Type B pancreatic cell (in vitro differentiated cells): ENCODE data around the gene REEP1. TPM values are rescaled to one million over a fixed set of nuclear protein-coding genes. Genes with fewer than 3 reads are reported as not detected.
"Not testable (repeated sequence)": the region's sequence is repeated elsewhere in the genome, so short reads cannot be mapped to it uniquely, and the experiment has no call there.

Experiments
- DNase-seq: peaks from one replicate; pipeline ENCODE4 v3.0.0; 2021; ENCODE audit warnings: mixed read lengths; ENCODE audit not compliant: unreplicated experiment; ENCODE audit errors: extremely low spot score
- H3K27ac Mint-ChIP-seq: 2 replicates; pipeline ENCODE4 v1.8.0; 2021; ENCODE audit warnings: mild to moderate bottlenecking, mixed read lengths
- H3K27me3 Mint-ChIP-seq: 2 replicates; pipeline ENCODE4 v1.8.0; 2021; ENCODE audit warnings: mixed read lengths
- H3K36me3 Mint-ChIP-seq: 2 replicates; pipeline ENCODE4 v1.8.0; 2021; ENCODE audit warnings: mixed read lengths
- H3K4me1 Mint-ChIP-seq: one replicate; pipeline ENCODE4 v1.8.0; 2021; ENCODE audit warnings: mixed read lengths; ENCODE audit not compliant: unreplicated experiment
- H3K4me3 Mint-ChIP-seq: 2 replicates; pipeline ENCODE4 v1.8.0; 2021; ENCODE audit warnings: mild to moderate bottlenecking, mixed read lengths
- H3K9me3 Mint-ChIP-seq: 2 replicates; pipeline ENCODE4 v1.8.0; 2021; ENCODE audit warnings: mixed read lengths
- total RNA-seq: library from RNA; stranded (reverse); gene quantifications from 2 replicates; pipeline ENCODE4 v1.2.1, GENCODE V29; 2021; ENCODE audit warnings: low replicate concordance
- TF ChIP-seq, protein P1 (sequence below): fragments of 200-600 bp; sonication (generic); conservative IDR thresholded peaks from 2 replicates; pipeline ENCODE4 v1.5.0; 2021; ENCODE audit warnings: antibody characterized with exemption, mild to moderate bottlenecking

The REEP1 gene
- total RNA-seq, 1 donor from 2014 or later = 6.4 TPM

DNA sequence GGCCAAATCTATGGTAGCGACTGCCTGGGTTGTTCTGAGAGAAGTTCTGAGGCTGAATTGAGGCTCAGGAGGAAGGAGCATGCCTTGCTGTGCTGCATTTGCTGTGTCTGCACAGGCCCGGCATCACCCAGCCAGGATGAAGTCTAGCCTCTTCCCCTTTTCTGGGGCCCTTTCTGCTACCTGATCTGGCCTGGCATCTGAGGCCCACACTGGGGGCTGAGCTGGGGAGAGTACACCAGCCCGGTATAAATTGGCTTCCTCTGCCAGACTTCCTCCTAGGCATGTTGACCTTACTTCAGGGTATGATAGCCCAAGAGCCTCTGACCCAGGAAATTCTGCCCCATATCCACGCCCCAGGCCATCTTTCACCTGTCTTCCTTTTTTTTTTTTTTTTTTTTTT lies 108.2 kb downstream of the REEP1 start:
- no peak overlapping the region for H3K27ac Mint-ChIP-seq
- H3K36me3 Mint-ChIP-seq = no peaks in the 10 kb centered on the region
- H3K4me3 Mint-ChIP-seq = no peak overlapping the region
- H3K27me3 Mint-ChIP-seq = no peaks in the 10 kb centered on the region
- no peaks in the 10 kb centered on the region for H3K9me3 Mint-ChIP-seq
- TF ChIP-seq, protein P1, sequence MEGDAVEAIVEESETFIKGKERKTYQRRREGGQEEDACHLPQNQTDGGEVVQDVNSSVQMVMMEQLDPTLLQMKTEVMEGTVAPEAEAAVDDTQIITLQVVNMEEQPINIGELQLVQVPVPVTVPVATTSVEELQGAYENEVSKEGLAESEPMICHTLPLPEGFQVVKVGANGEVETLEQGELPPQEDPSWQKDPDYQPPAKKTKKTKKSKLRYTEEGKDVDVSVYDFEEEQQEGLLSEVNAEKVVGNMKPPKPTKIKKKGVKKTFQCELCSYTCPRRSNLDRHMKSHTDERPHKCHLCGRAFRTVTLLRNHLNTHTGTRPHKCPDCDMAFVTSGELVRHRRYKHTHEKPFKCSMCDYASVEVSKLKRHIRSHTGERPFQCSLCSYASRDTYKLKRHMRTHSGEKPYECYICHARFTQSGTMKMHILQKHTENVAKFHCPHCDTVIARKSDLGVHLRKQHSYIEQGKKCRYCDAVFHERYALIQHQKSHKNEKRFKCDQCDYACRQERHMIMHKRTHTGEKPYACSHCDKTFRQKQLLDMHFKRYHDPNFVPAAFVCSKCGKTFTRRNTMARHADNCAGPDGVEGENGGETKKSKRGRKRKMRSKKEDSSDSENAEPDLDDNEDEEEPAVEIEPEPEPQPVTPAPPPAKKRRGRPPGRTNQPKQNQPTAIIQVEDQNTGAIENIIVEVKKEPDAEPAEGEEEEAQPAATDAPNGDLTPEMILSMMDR = no peak
- DNase-seq = no peak
- peaks cover 23% of the 10 kb centered on the region for H3K4me1 Mint-ChIP-seq

- not testable (repeated sequence) for H3K4me3 Mint-ChIP-seq, H3K9me3 Mint-ChIP-seq, DNase-seq, H3K27ac Mint-ChIP-seq, H3K27me3 Mint-ChIP-seq, H3K36me3 Mint-ChIP-seq
- peaks cover 23% of the 10 kb centered on the region for H3K4me1 Mint-ChIP-seq
Observed at GRCh38 chr2:86228574-86228973, 108.9 kb downstream of the REEP1 start.

DNA sequence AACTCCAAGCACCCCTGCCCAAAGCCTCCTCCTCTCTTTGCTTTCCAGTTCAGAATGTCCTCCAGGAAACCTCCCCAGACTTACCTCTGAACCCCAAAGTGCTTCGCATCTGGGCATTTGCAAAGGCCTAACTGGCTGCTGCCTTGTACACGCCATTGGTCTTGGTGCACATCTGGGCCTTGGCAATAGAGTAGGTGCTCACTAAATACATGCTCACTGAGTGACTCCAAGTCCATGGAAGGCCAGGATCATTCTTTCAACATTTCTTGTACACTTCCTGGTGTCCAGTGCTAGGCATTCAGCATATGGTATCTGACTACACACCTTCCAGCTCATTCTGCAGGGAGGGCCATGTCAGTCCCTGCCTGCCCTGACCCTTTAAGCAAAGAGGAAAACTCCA lies 109.7 kb downstream of the REEP1 start:
- Mint-ChIP-seq H3K27me3 (no peaks in the 10 kb centered on the region), H3K9me3 (no peaks in the 10 kb centered on the region), H3K27ac (no peak overlapping the region), H3K4me1 (peaks cover 25% of the 10 kb centered on the region), H3K36me3 (no peaks in the 10 kb centered on the region), H3K4me3 (no peak overlapping the region)
- no peak for DNase-seq
- TF ChIP-seq, protein P1 = no peak

GRCh38 chr2:86226636-86227520 lies 110.5 kb downstream of the REEP1 start:
- no peak for DNase-seq
- Mint-ChIP-seq H3K9me3 (no peaks in the 10 kb centered on the region), H3K27me3 (no peaks in the 10 kb centered on the region), H3K36me3 (no peaks in the 10 kb centered on the region), H3K4me1 (peaks cover 26% of the 10 kb centered on the region), H3K27ac (no peak overlapping the region), H3K4me3 (no peak overlapping the region)
- TF ChIP-seq, protein P1 = no peak

GRCh38 chr2:86226070-86226469 lies 111.4 kb downstream of the REEP1 start:
- Mint-ChIP-seq H3K27me3 (no peaks in the 10 kb centered on the region), H3K4me1 (peaks cover 24% of the 10 kb centered on the region), H3K9me3 (no peaks in the 10 kb centered on the region), H3K4me3 (no peak overlapping the region), H3K27ac (no peak overlapping the region), H3K36me3 (no peaks in the 10 kb centered on the region)
- no peak for DNase-seq
- TF ChIP-seq, protein P1 = no peak

GRCh38 chr2:86225581-86225980 lies 111.8 kb downstream of the REEP1 start:
- no peaks in the 10 kb centered on the region for H3K36me3 Mint-ChIP-seq
- TF ChIP-seq, protein P1 = no peak
- peaks cover 24% of the 10 kb centered on the region for H3K4me1 Mint-ChIP-seq
- no peak overlapping the region for H3K27ac Mint-ChIP-seq
- no peaks in the 10 kb centered on the region for H3K9me3 Mint-ChIP-seq
- no peak overlapping the region for H3K4me3 Mint-ChIP-seq
- DNase-seq = no peak
- no peaks in the 10 kb centered on the region for H3K27me3 Mint-ChIP-seq
